HepG2 (cell line): Measurements from ENCODE around the gene SCN8A. TPM values are rescaled to one million over a fixed set of nuclear protein-coding genes. Genes with fewer than 3 reads are reported as not detected.

Source experiments
- FOXA1 ChIP-seq, 2 experiments: fragments of 450-650 bp in 1 of 2; sonication (generic) in 1 of 2; formaldehyde crosslinking in 1 of 2; IDR thresholded peaks; 2 replicates each; pipeline versions ENCODE4 v1.4.0 to v1.6.1; 2016 to 2020; ENCODE audit warnings: missing genetic modification reagents in 1 of 2
- ZNF230 ChIP-seq: sonication (generic); formaldehyde crosslinking; IDR thresholded peaks from 2 replicates; pipeline ENCODE4 v1.4.0; 2020; ENCODE audit warnings: mild to moderate bottlenecking, missing genetic modification reagents
- ZNF768 ChIP-seq: sonication (generic); formaldehyde crosslinking; IDR thresholded peaks from 2 replicates; pipeline ENCODE4 v1.4.0; 2020; ENCODE audit warnings: missing genetic modification reagents
- polyA plus RNA-seq, 8 experiments: library from polyadenylated mRNA; depleted of rRNA in 3 of 8; stranded (reverse) in 7 of 8; unstranded in 1 of 8; fragments of >200 nt; fragmentation: Illumina TruSeq in 4 of 8; extraction: Trizol in 4 of 8; gene quantifications; 2 replicates each; pipeline versions ENCODE4 v1.2.1 to v1.2.3, GENCODE V29; 2011 to 2016; ENCODE audit warnings: low read depth in 4 of 8, missing spikeins in 1 of 8, mixed read lengths in 1 of 8; ENCODE audit not compliant: insufficient read depth in 1 of 8
- total RNA-seq, 5 experiments: library from RNA; depleted of rRNA; stranded (reverse); fragments of >200 nt; fragmentation: Illumina TruSeq; extraction: Trizol; gene quantifications; 2 replicates each; pipeline ENCODE4 v1.2.3, GENCODE V29; 2016; ENCODE audit warnings: low read depth in 1 of 5
- TF ChIP-seq, protein P1 (sequence below), 2 experiments: fragments of 450-650 bp in 1 of 2; sonication (generic) in 1 of 2; formaldehyde crosslinking in 1 of 2; IDR thresholded peaks; 2 replicates each; pipeline versions ENCODE4 v1.6.1 to v1.8.0; 2016 to 2022; ENCODE audit warnings: antibody characterized with exemption in 1 of 2, mild to moderate bottlenecking in 1 of 2, missing genetic modification reagents in 1 of 2
- TF ChIP-seq, protein P2 (sequence below): sonication (generic); formaldehyde crosslinking; IDR thresholded peaks from 2 replicates; pipeline ENCODE4 v1.9.0; 2021; ENCODE audit warnings: mild to moderate bottlenecking, missing genetic modification reagents
- TF ChIP-seq, protein P3 (sequence below), 2 experiments: IDR thresholded peaks; 2 replicates each; pipeline ENCODE4 v1.6.1; 2011 to 2012; ENCODE audit warnings: low read length in 2 of 2, borderline replicate concordance in 1 of 2, low read depth in 1 of 2, mild to moderate bottlenecking in 1 of 2, moderate library complexity in 1 of 2

SCN8A gene
- total and polyA plus RNA-seq, 2 of the 13 experiments (the other 11 are each of a cell fraction or from before 2014, with no cell fraction given) = 0.57 to 1.4 TPM

DNA sequence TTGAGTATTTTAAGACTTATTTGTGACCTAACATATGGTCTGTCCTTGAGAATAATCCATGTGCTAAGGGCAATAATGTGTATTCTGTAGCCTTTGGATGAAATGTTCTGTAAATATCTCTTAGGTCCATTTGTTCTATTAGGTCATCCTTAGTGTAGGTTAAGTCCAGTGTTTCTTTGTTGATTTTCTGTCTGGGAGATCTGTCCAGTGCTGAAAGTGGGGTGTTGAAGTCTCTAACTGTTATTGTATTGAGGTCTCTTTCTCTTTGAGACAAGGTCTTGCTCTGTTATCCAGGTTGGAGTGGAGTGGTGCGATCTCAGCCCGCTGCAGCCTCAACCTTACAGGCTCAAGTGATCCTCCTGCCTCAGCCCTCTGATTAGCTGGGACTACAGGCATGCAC lies 149.5 kb downstream of the SCN8A start (continued):
- TF ChIP-seq, protein P1, sequence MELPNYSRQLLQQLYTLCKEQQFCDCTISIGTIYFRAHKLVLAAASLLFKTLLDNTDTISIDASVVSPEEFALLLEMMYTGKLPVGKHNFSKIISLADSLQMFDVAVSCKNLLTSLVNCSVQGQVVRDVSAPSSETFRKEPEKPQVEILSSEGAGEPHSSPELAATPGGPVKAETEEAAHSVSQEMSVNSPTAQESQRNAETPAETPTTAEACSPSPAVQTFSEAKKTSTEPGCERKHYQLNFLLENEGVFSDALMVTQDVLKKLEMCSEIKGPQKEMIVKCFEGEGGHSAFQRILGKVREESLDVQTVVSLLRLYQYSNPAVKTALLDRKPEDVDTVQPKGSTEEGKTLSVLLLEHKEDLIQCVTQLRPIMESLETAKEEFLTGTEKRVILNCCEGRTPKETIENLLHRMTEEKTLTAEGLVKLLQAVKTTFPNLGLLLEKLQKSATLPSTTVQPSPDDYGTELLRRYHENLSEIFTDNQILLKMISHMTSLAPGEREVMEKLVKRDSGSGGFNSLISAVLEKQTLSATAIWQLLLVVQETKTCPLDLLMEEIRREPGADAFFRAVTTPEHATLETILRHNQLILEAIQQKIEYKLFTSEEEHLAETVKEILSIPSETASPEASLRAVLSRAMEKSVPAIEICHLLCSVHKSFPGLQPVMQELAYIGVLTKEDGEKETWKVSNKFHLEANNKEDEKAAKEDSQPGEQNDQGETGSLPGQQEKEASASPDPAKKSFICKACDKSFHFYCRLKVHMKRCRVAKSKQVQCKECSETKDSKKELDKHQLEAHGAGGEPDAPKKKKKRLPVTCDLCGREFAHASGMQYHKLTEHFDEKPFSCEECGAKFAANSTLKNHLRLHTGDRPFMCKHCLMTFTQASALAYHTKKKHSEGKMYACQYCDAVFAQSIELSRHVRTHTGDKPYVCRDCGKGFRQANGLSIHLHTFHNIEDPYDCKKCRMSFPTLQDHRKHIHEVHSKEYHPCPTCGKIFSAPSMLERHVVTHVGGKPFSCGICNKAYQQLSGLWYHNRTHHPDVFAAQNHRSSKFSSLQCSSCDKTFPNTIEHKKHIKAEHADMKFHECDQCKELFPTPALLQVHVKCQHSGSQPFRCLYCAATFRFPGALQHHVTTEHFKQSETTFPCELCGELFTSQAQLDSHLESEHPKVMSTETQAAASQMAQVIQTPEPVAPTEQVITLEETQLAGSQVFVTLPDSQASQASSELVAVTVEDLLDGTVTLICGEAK (IDR thresholded peaks at IDR 0.05) = no peak
- TF ChIP-seq, protein P1 (CRISPR knock-in tag; IDR thresholded peaks at IDR 0.05) = no peak
- no peak for TF ChIP-seq FOXA1 (IDR thresholded peaks at IDR 0.05)
- 0 out of 2 replicates have a peak, but pooled peaks have one; percentile 16 for TF ChIP-seq FOXA1 (CRISPR knock-in tag; IDR thresholded peaks at IDR 0.05)
- TF ChIP-seq ZNF768 (CRISPR knock-in tag) = no peak
- TF ChIP-seq, protein P2, sequence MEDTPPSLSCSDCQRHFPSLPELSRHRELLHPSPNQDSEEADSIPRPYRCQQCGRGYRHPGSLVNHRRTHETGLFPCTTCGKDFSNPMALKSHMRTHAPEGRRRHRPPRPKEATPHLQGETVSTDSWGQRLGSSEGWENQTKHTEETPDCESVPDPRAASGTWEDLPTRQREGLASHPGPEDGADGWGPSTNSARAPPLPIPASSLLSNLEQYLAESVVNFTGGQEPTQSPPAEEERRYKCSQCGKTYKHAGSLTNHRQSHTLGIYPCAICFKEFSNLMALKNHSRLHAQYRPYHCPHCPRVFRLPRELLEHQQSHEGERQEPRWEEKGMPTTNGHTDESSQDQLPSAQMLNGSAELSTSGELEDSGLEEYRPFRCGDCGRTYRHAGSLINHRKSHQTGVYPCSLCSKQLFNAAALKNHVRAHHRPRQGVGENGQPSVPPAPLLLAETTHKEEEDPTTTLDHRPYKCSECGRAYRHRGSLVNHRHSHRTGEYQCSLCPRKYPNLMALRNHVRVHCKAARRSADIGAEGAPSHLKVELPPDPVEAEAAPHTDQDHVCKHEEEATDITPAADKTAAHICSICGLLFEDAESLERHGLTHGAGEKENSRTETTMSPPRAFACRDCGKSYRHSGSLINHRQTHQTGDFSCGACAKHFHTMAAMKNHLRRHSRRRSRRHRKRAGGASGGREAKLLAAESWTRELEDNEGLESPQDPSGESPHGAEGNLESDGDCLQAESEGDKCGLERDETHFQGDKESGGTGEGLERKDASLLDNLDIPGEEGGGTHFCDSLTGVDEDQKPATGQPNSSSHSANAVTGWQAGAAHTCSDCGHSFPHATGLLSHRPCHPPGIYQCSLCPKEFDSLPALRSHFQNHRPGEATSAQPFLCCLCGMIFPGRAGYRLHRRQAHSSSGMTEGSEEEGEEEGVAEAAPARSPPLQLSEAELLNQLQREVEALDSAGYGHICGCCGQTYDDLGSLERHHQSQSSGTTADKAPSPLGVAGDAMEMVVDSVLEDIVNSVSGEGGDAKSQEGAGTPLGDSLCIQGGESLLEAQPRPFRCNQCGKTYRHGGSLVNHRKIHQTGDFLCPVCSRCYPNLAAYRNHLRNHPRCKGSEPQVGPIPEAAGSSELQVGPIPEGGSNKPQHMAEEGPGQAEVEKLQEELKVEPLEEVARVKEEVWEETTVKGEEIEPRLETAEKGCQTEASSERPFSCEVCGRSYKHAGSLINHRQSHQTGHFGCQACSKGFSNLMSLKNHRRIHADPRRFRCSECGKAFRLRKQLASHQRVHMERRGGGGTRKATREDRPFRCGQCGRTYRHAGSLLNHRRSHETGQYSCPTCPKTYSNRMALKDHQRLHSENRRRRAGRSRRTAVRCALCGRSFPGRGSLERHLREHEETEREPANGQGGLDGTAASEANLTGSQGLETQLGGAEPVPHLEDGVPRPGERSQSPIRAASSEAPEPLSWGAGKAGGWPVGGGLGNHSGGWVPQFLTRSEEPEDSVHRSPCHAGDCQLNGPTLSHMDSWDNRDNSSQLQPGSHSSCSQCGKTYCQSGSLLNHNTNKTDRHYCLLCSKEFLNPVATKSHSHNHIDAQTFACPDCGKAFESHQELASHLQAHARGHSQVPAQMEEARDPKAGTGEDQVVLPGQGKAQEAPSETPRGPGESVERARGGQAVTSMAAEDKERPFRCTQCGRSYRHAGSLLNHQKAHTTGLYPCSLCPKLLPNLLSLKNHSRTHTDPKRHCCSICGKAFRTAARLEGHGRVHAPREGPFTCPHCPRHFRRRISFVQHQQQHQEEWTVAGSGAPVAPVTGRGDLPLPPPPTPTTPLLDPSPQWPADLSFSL (CRISPR knock-in tag) = no peak
- no peak for TF ChIP-seq ZNF230 (CRISPR knock-in tag)
- TF ChIP-seq, protein P3, sequence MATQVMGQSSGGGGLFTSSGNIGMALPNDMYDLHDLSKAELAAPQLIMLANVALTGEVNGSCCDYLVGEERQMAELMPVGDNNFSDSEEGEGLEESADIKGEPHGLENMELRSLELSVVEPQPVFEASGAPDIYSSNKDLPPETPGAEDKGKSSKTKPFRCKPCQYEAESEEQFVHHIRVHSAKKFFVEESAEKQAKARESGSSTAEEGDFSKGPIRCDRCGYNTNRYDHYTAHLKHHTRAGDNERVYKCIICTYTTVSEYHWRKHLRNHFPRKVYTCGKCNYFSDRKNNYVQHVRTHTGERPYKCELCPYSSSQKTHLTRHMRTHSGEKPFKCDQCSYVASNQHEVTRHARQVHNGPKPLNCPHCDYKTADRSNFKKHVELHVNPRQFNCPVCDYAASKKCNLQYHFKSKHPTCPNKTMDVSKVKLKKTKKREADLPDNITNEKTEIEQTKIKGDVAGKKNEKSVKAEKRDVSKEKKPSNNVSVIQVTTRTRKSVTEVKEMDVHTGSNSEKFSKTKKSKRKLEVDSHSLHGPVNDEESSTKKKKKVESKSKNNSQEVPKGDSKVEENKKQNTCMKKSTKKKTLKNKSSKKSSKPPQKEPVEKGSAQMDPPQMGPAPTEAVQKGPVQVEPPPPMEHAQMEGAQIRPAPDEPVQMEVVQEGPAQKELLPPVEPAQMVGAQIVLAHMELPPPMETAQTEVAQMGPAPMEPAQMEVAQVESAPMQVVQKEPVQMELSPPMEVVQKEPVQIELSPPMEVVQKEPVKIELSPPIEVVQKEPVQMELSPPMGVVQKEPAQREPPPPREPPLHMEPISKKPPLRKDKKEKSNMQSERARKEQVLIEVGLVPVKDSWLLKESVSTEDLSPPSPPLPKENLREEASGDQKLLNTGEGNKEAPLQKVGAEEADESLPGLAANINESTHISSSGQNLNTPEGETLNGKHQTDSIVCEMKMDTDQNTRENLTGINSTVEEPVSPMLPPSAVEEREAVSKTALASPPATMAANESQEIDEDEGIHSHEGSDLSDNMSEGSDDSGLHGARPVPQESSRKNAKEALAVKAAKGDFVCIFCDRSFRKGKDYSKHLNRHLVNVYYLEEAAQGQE (IDR thresholded peaks at IDR 0.05; ENCODE audit: borderline replicate concordance in 1 of 2, low read depth in 1 of 2, low read length in 2 of 2) = peak; percentile 4 to 91; a peak in 3 of 4 replicates
- TF ChIP-seq, all 625 proteins: peak for 3
